ENCODE data around the gene SLC7A4. TPM values are rescaled to one million over a fixed set of nuclear protein-coding genes. Genes with fewer than 3 reads are reported as not detected.

Gene SLC7A4
- total and polyA plus RNA-seq, 2 of the 8 experiments (the other 6 are each of a cell fraction or from before 2014, with no cell fraction given): 0.92 TPM; not detected in 1

GRCh38 chr22:21069375-21069774 is 37.0 kb upstream of the SLC7A4 start:
- CTCF ChIA-PET (ENCODE audit: partially characterized antibody): interaction anchor here (0.5 to 1.9 kb wide), 7 partner anchors 13 to 752 kb away, joined by 3 to 7 read pairs (median 4); no protein-coding TSS in a partner anchor
- TF ChIP-seq CREB1 (IDR thresholded peaks at IDR 0.05): no peak
- TF ChIP-seq, protein P1, sequence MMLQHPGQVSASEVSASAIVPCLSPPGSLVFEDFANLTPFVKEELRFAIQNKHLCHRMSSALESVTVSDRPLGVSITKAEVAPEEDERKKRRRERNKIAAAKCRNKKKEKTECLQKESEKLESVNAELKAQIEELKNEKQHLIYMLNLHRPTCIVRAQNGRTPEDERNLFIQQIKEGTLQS (IDR thresholded peaks at IDR 0.05; ENCODE audit: insufficient read depth, low read depth, low read length): no peak
- no peak for TF ChIP-seq RBBP5 (IDR thresholded peaks at IDR 0.05; ENCODE audit: borderline replicate concordance, low read depth, low read length)
- TF ChIP-seq RFX5 (IDR thresholded peaks at IDR 0.05; ENCODE audit: borderline replicate concordance, low read depth, low read length): no peak
- TF ChIP-seq, protein P2, sequence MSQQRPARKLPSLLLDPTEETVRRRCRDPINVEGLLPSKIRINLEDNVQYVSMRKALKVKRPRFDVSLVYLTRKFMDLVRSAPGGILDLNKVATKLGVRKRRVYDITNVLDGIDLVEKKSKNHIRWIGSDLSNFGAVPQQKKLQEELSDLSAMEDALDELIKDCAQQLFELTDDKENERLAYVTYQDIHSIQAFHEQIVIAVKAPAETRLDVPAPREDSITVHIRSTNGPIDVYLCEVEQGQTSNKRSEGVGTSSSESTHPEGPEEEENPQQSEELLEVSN (IDR thresholded peaks at IDR 0.05): no peak
- TF ChIP-seq SIN3A (conservative IDR thresholded peaks at IDR 0.05 in 1 of 2, IDR thresholded peaks at IDR 0.05 in 1 of 2; ENCODE audit: low read depth in 1 of 2, low read length in 2 of 2): no peak
- TF ChIP-seq, protein P3, sequence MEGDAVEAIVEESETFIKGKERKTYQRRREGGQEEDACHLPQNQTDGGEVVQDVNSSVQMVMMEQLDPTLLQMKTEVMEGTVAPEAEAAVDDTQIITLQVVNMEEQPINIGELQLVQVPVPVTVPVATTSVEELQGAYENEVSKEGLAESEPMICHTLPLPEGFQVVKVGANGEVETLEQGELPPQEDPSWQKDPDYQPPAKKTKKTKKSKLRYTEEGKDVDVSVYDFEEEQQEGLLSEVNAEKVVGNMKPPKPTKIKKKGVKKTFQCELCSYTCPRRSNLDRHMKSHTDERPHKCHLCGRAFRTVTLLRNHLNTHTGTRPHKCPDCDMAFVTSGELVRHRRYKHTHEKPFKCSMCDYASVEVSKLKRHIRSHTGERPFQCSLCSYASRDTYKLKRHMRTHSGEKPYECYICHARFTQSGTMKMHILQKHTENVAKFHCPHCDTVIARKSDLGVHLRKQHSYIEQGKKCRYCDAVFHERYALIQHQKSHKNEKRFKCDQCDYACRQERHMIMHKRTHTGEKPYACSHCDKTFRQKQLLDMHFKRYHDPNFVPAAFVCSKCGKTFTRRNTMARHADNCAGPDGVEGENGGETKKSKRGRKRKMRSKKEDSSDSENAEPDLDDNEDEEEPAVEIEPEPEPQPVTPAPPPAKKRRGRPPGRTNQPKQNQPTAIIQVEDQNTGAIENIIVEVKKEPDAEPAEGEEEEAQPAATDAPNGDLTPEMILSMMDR (IDR thresholded peaks at IDR 0.05; ENCODE audit: control extremely low read depth in 1 of 3, insufficient read depth in 1 of 3, low read depth in 1 of 3, low read length in 3 of 3): no peak
- TF ChIP-seq TBP (IDR thresholded peaks at IDR 0.05; ENCODE audit: low read depth, low read length): no peak

More at GRCh38 chr22:21069375-21069774, 37.0 kb upstream of the SLC7A4 start:
- WGBS, 2 experiments (ENCODE audit: extremely low coverage in 1 of 2, insufficient coverage in 1 of 2, insufficient read length in 1 of 2, insufficient replicate concordance in 2 of 2, low coverage in 1 of 2, low lambda C conversion rate in 2 of 2, missing lambda C conversion rate in 1 of 2): 64% methylated on average over 5 of the region's 5 CpGs; no CpG with 5 or more reads in 1 of the 2 experiments
- no peak overlapping the region for H3K18ac ChIP-seq (ENCODE audit: extremely low read depth, low read length)
- no peak overlapping the region for H3K23ac ChIP-seq (ENCODE audit: insufficient read length)
- no peaks in the 10 kb centered on the region for H3K23me2 ChIP-seq (ENCODE audit: low read depth, low read length)
- H4K5ac ChIP-seq (ENCODE audit: insufficient read length, low read depth, low read length): no peak overlapping the region
- H3K4me1 ChIP-seq (replicated peaks in 1 of 4; ENCODE audit: control insufficient read depth in 3 of 4, insufficient read depth in 4 of 4, low read length in 3 of 4): no peaks in the 10 kb centered on the region; a peak in 1 of 7 replicates
- H3K27ac ChIP-seq (ENCODE audit: low read depth, low read length): no peak overlapping the region
- no peak overlapping the region for H2AFZ ChIP-seq (ENCODE audit: low read length)
- H2BK20ac ChIP-seq (ENCODE audit: low read length): no peak overlapping the region
- no peak overlapping the region for H3K14ac ChIP-seq (ENCODE audit: insufficient read length)
- FAIRE-seq: no peak
- H3K27me3 ChIP-seq (replicated peaks in 1 of 4; ENCODE audit: control insufficient read depth in 3 of 4, extremely low read depth in 1 of 4, insufficient read depth in 3 of 4, low read length in 3 of 4): peaks cover 0 to 2% (median 0%) of the 10 kb centered on the region in 4 experiments; a peak in 1 of 7 replicates
- H4K20me1 ChIP-seq (replicated peaks in 1 of 2; ENCODE audit: control insufficient read depth in 1 of 2, insufficient read depth in 2 of 2, low read length in 2 of 2): no peaks in the 10 kb centered on the region
- no peak overlapping the region for H3K4me2 ChIP-seq (ENCODE audit: insufficient read depth in 1 of 2, low read depth in 2 of 2, low read length in 2 of 2)
- H3K4ac ChIP-seq (replicated peaks; ENCODE audit: insufficient read length, low read depth, low read length): no peak overlapping the region
- H3K79me2 ChIP-seq (ENCODE audit: control insufficient read depth in 1 of 2, insufficient read depth in 2 of 2, low read length in 2 of 2): no peaks in the 10 kb centered on the region
- H4K8ac ChIP-seq (ENCODE audit: extremely low read depth, insufficient read depth, low read length): no peak overlapping the region
- no peak overlapping the region for H3K9ac ChIP-seq (replicated peaks in 1 of 4; ENCODE audit: extremely low read depth in 1 of 4, low read depth in 3 of 4, low read length in 3 of 4)
- no peaks in the 10 kb centered on the region for H3K36me3 ChIP-seq (ENCODE audit: control insufficient read depth in 2 of 4, insufficient read depth in 4 of 4, low read length in 3 of 4)
- no peak overlapping the region for H2BK5ac ChIP-seq (ENCODE audit: low read depth, low read length)
- DNase-seq (ENCODE audit: low read depth in 1 of 2, low spot score in 2 of 2): no peak
- no peak overlapping the region for H4K91ac ChIP-seq (replicated peaks; ENCODE audit: insufficient read length, low read length)
- H2BK12ac ChIP-seq (ENCODE audit: low read depth, low read length): no peak overlapping the region
- no peak overlapping the region for H2BK15ac ChIP-seq (ENCODE audit: low read length)
- no peaks in the 10 kb centered on the region for H3K79me1 ChIP-seq (ENCODE audit: low read depth, low read length)
- no peak overlapping the region for H3K4me3 ChIP-seq (ENCODE audit: extremely low read depth in 1 of 4, insufficient read depth in 2 of 4, low read depth in 3 of 4, low read length in 4 of 4)
- H2AK5ac ChIP-seq (ENCODE audit: low read depth, low read length): no peak overlapping the region
- H2BK120ac ChIP-seq (replicated peaks; ENCODE audit: low read depth, low read length): no peak overlapping the region
- POLR2A ChIA-PET (ENCODE audit: partially characterized antibody): no interaction called here
- no peak overlapping the region for H3K56ac ChIP-seq (replicated peaks; ENCODE audit: insufficient read length, low read depth, low read length)
- no peaks in the 10 kb centered on the region for H3K9me3 ChIP-seq (ENCODE audit: insufficient read depth in 2 of 2, low read depth in 1 of 2, low read length in 1 of 2)

Measured in H1 (cell line).